ENCODE data around the gene PFDN4. TPM values are rescaled to one million over a fixed set of nuclear protein-coding genes. Genes with fewer than 3 reads are reported as not detected.
A peak's percentile ranks its signal among the peaks of the same experiment; 100 is the strongest.

Gene PFDN4
- total RNA-seq, 3 donors from 2014 or later, result 41.0 to 57.7 (median 52.1) TPM

GRCh38 chr20:54189630-54190029, 18.3 kb upstream of the PFDN4 start:
- no peaks in the 10 kb centered on the region for H3K27me3 ChIP-seq
- TF ChIP-seq CTCF (IDR thresholded peaks at IDR 0.05), result no peak
- TF ChIP-seq POLR2A (IDR thresholded peaks at IDR 0.05), result no peak
- no peak for TF ChIP-seq POLR2AphosphoS5 (IDR thresholded peaks at IDR 0.05)
- no peaks in the 10 kb centered on the region for H3K4me1 ChIP-seq
- no peak for DNase-seq (ENCODE audit: low spot score in 2 of 2)
- no peak overlapping the region for H3K4me3 ChIP-seq
- no peaks in the 10 kb centered on the region for H3K36me3 ChIP-seq
- intact Hi-C loops (cut with DNase I; ENCODE audit: low total_unique reads), result loop anchor here (10.0 kb wide), 1 partner anchor 75 kb away; no protein-coding TSS in a partner anchor
- H3K9me3 ChIP-seq, result no peaks in the 10 kb centered on the region
- H3K27ac ChIP-seq, result peak overlapping the region in 1 of 2 donors; percentile 14

DNA sequence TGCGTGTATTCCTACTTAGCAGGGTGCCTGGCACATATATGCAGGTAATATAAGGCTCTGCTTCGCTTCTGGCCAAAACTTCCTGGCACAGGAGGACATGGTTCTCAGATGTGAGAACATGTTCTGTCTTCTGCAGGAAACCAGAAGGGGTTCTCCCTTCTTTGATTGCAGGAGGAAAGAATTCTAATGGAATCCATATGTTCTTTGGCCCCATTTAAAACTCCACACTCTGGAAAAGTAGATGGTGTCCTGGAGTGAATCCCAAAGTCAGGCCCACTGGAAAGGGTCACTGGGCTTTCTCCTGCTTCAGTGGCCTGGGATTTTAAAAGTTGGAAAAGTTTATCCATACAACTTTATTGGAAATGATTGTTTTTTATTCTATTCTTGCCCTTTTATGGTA, 17.7 kb upstream of the PFDN4 start:
- no peak for DNase-seq (ENCODE audit: low spot score in 2 of 2)
- H3K4me3 ChIP-seq, result no peak overlapping the region
- no peaks in the 10 kb centered on the region for H3K9me3 ChIP-seq
- intact Hi-C loops (cut with DNase I; ENCODE audit: low total_unique reads), result loop anchor here (10.0 kb wide), 1 partner anchor 75 kb away; no protein-coding TSS in a partner anchor
- peak overlapping the region in 1 of 2 donors; percentile 32 for H3K27ac ChIP-seq
- H3K4me1 ChIP-seq, result no peaks in the 10 kb centered on the region
- no peaks in the 10 kb centered on the region for H3K36me3 ChIP-seq
- no peaks in the 10 kb centered on the region for H3K27me3 ChIP-seq
- TF ChIP-seq POLR2A (IDR thresholded peaks at IDR 0.05) (no peak), CTCF (IDR thresholded peaks at IDR 0.05) (no peak), POLR2AphosphoS5 (IDR thresholded peaks at IDR 0.05) (no peak)

DNA sequence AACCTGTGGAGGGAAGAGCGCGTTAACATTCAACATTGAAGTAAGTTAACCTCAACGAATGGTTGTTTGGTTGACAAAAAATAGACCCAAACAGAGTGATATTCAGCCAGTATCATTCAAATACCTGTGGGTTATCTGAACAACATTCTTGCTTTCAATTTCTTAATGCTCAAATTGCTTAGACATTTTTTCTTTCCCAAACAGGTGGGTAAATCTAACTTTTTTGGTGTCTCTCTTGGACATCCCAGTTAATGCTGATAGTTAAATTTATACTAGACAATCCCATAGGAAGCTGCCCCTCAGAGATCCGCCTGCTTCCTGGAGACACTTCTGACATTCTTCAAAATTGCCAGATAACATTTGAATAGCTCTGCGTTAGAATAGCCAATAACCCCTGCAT, 14.1 kb upstream of the PFDN4 start:
- Histone ChIP-seq H3K27me3 (no peaks in the 10 kb centered on the region), H3K36me3 (no peaks in the 10 kb centered on the region), H3K4me1 (no peaks in the 10 kb centered on the region), H3K4me3 (no peak overlapping the region), H3K9me3 (no peaks in the 10 kb centered on the region), H3K27ac (no peak overlapping the region)
- DNase-seq (ENCODE audit: low spot score in 2 of 2), result no peak
- intact Hi-C loops (cut with DNase I; ENCODE audit: low total_unique reads), result loop anchor here (10.0 kb wide), 1 partner anchor 79 kb away; no protein-coding TSS in a partner anchor
- no peak for TF ChIP-seq POLR2A (IDR thresholded peaks at IDR 0.05)
- TF ChIP-seq CTCF (IDR thresholded peaks at IDR 0.05), result no peak
- TF ChIP-seq POLR2AphosphoS5 (IDR thresholded peaks at IDR 0.05), result no peak

- H3K4me3 ChIP-seq, result no peak overlapping the region
- no peak for DNase-seq (ENCODE audit: low spot score in 2 of 2)
- no peaks in the 10 kb centered on the region for H3K4me1 ChIP-seq
- H3K27me3 ChIP-seq, result no peaks in the 10 kb centered on the region
- no peak overlapping the region for H3K27ac ChIP-seq
- H3K9me3 ChIP-seq, result no peaks in the 10 kb centered on the region
- intact Hi-C loops (cut with DNase I; ENCODE audit: low total_unique reads), result loop anchor here (10.0 kb wide), 1 partner anchor 80 kb away; no protein-coding TSS in a partner anchor
- H3K36me3 ChIP-seq, result no peaks in the 10 kb centered on the region
- TF ChIP-seq POLR2A (IDR thresholded peaks at IDR 0.05), result no peak
- TF ChIP-seq POLR2AphosphoS5 (IDR thresholded peaks at IDR 0.05), result no peak
- TF ChIP-seq CTCF (IDR thresholded peaks at IDR 0.05), result no peak
Measured at GRCh38 chr20:54194724-54195438, 13.0 kb upstream of the PFDN4 start.

Measured in breast epithelium (tissue), 4 donors.